AG10803 (cell line): ENCODE data around the gene OR8K5.
"Not testable (repeated sequence)": the region's sequence is repeated elsewhere in the genome, so short reads cannot be mapped to it uniquely, and the experiment has no call there.

Source experiments
- DNase-seq: peaks from one replicate; pipeline ENCODE4 v3.0.0; 2010; ENCODE audit warnings: low read depth
- H3K4me3 ChIP-seq: 2 replicates; pipeline ENCODE4 v1.5.1; 2011; ENCODE audit warnings: mild to moderate bottlenecking, low read length, control low read depth
- CTCF ChIP-seq: conservative IDR thresholded peaks from 2 replicates; pipeline ENCODE4 v1.5.1; 2011; ENCODE audit warnings: mild to moderate bottlenecking, low read length, control low read depth, inconsistent platforms

OR8K5 gene

GRCh38 chr11:56172256-56172830, 12.2 kb upstream of the OR8K5 start:
- TF ChIP-seq CTCF, result no peak
- no peak overlapping the region for H3K4me3 ChIP-seq
- DNase-seq, result no peak

- TF ChIP-seq CTCF, result no peak
- DNase-seq, result no peak
- H3K4me3 ChIP-seq, result no peak overlapping the region
Measured at GRCh38 chr11:56163804-56164203, 3.7 kb upstream of the OR8K5 start.

- H3K4me3 ChIP-seq, result no peak overlapping the region
- no peak for TF ChIP-seq CTCF
- DNase-seq, result no peak
Measured at GRCh38 chr11:56152333-56152732, 7.8 kb downstream of the OR8K5 start.

GRCh38 chr11:56151376-56151775, 8.7 kb downstream of the OR8K5 start:
- no peak overlapping the region for H3K4me3 ChIP-seq
- DNase-seq, result no peak
- no peak for TF ChIP-seq CTCF

GRCh38 chr11:56143681-56144080, 16.4 kb downstream of the OR8K5 start:
- not testable (repeated sequence) for DNase-seq, H3K4me3 ChIP-seq

- DNase-seq, result no peak
- H3K4me3 ChIP-seq, result no peak within 1 kb of the TSS
- no peak for TF ChIP-seq CTCF
Measured at GRCh38 chr11:56140151-56140661, 19.9 kb downstream of the OR8K5 start, which contains the start of gene OR8J3. OR8J3 (minus strand) TSS chr11:56140201; CDS start chr11:56137718, 2,483 bp downstream.

- no peak within 1 kb of the TSS for H3K4me3 ChIP-seq
- no peak for TF ChIP-seq CTCF
- DNase-seq, result no peak
Measured at GRCh38 chr11:56122073-56122472, 38.0 kb downstream of the OR8K5 start, which contains the start of gene OR8H3. OR8H3 (plus strand) TSS chr11:56122373; CDS start chr11:56122373, 0 bp downstream.
